Activated CD4-positive, alpha-beta T cell treated with anti-CD3 and anti-CD28 coated beads, Interleukin-2, amount 50 U/mL, for 24 hours (primary cell): ENCODE data around the gene C6orf89.

Experiments
- DNase-seq, 2 donors: peaks; one replicate each; pipeline ENCODE4 v3.0.0-alpha.2; 2020; ENCODE audit warnings: low read depth in 1 of 2, low spot score in 1 of 2

The C6orf89 gene

GRCh38 chr6:36967301-36967700 lies 81.5 kb downstream of the C6orf89 start:
- no peak for DNase-seq

- DNase-seq: no peak
These were observed 82.0 kb downstream of the C6orf89 start for GRCh38 chr6:36967757-36968156.

GRCh38 chr6:36968266-36968977 lies 82.7 kb downstream of the C6orf89 start:
- no peak for DNase-seq

GRCh38 chr6:36969240-36969691 lies 83.5 kb downstream of the C6orf89 start:
- no peak for DNase-seq

- no peak for DNase-seq
These were observed 84.5 kb downstream of the C6orf89 start for GRCh38 chr6:36969988-36970891.

GRCh38 chr6:36970892-36971842 lies 85.4 kb downstream of the C6orf89 start:
- no peak for DNase-seq

- no peak for DNase-seq
These were observed 86.3 kb downstream of the C6orf89 start for GRCh38 chr6:36971921-36972673.

- no peak for DNase-seq
These were observed 87.4 kb downstream of the C6orf89 start for GRCh38 chr6:36973190-36973589.

- no peak for DNase-seq
These were observed 87.9 kb downstream of the C6orf89 start for GRCh38 chr6:36973647-36974046.

- no peak for DNase-seq
These were observed 89.7 kb downstream of the C6orf89 start for GRCh38 chr6:36975231-36976006.

- DNase-seq: no peak
These were observed 90.2 kb downstream of the C6orf89 start for GRCh38 chr6:36976007-36976264.

- no peak for DNase-seq
These were observed 90.8 kb downstream of the C6orf89 start for GRCh38 chr6:36976509-36976908.

GRCh38 chr6:36976931-36977330 lies 91.2 kb downstream of the C6orf89 start:
- no peak for DNase-seq

GRCh38 chr6:36977470-36977941 lies 91.8 kb downstream of the C6orf89 start:
- DNase-seq: no peak
